Thyroid gland (tissue), 4 donors: ENCODE data around the gene CD59. TPM values are rescaled to one million over a fixed set of nuclear protein-coding genes. Genes with fewer than 3 reads are reported as not detected.

Source experiments
- DNase-seq, 2 donors: peaks; one replicate each; pipeline ENCODE4 v3.0.0-alpha.2; 2019
- H3K27ac ChIP-seq, 3 donors: fragments of 200-600 bp; sonication (generic); 1 replicate in 2 of 3; 2 replicates in 1 of 3; pipeline ENCODE4 v1.5.1; 2016 to 2019; ENCODE audit warnings: mild to moderate bottlenecking in 1 of 3, moderate library complexity in 1 of 3
- H3K27me3 ChIP-seq: fragments of 200-600 bp; sonication (generic); one replicate; pipeline ENCODE4 v1.5.1; 2019
- H3K36me3 ChIP-seq, 2 donors: fragments of 200-600 bp; sonication (generic); one replicate each; pipeline ENCODE4 v1.5.1; 2016 to 2019
- H3K4me1 ChIP-seq, 2 donors: fragments of 200-600 bp; sonication (generic); one replicate each; pipeline ENCODE4 v1.5.1; 2017 to 2019
- H3K4me3 ChIP-seq, 3 donors: fragments of 200-600 bp; sonication (generic); replicated peaks in 1 of 3; 1 replicate in 2 of 3; 2 replicates in 1 of 3; pipeline ENCODE4 v1.5.1; 2016; ENCODE audit warnings: mild to moderate bottlenecking in 1 of 3
- H3K9me3 ChIP-seq: fragments of 200-600 bp; sonication (generic); one replicate; pipeline ENCODE4 v1.5.1; 2017
- POLR2A ChIP-seq, 2 donors: fragments of 450-650 bp; IDR thresholded peaks; one replicate each; pipeline ENCODE4 v1.6.1; 2017; ENCODE audit warnings: antibody characterized with exemption in 2 of 2, mild to moderate bottlenecking in 2 of 2, moderate library complexity in 1 of 2
- WGBS, 2 donors: methylation state at CpG; one replicate each; pipeline ENCODE4 v1.1.5; 2017; 5-methylcytosine and 5-hydroxymethylcytosine counted together
- intact Hi-C: fragments of 100-400 bp; cut with DNase I; formaldehyde crosslinking; loops from one replicate; pipeline ENCODE4 v1.15.1; 2023
- total RNA-seq, 4 donors: library from RNA; depleted of rRNA; stranded (reverse); fragments of >200 nt; gene quantifications; one replicate each; pipeline ENCODE4 v1.2.3, GENCODE V29; 2016
- TF ChIP-seq, protein P1 (sequence below), 6 experiments: fragments of 200-600 bp in 3 of 6; fragments of 450-650 bp in 3 of 6; sonication (generic) in 3 of 6; IDR thresholded peaks; one replicate each; pipeline ENCODE4 v1.5.1; 2016 to 2019; ENCODE audit warnings: antibody characterized with exemption in 6 of 6, mild to moderate bottlenecking in 2 of 6, inconsistent platforms in 1 of 6, moderate library complexity in 1 of 6

The CD59 gene
- total RNA-seq, 4 donors from 2014 or later, result 367 to 562 (median 504) TPM

DNA sequence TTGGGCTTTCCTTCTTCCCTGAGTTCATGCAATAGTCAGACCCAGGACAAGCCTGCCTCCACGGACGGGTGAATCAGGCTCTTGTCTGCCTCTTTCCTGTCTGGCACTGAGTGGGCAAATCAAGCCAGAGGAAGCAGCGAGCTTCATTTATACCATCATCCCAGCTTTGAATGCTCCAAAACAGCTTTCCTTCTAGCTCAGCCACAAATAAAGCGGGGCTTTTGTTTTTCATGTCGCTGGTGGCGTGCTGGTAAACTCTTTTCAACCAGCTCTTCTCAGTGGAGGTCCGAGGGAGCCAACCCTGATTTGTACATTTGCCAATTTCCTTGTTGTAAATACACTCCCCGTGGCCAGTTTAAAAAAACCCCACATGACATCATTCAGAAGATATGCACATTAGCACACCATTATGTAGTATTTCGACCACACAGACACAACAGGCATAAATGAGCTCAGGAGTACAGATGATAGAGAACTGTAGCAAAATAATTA lies 44.2 kb downstream of the CD59 start:
- TF ChIP-seq, protein P1, sequence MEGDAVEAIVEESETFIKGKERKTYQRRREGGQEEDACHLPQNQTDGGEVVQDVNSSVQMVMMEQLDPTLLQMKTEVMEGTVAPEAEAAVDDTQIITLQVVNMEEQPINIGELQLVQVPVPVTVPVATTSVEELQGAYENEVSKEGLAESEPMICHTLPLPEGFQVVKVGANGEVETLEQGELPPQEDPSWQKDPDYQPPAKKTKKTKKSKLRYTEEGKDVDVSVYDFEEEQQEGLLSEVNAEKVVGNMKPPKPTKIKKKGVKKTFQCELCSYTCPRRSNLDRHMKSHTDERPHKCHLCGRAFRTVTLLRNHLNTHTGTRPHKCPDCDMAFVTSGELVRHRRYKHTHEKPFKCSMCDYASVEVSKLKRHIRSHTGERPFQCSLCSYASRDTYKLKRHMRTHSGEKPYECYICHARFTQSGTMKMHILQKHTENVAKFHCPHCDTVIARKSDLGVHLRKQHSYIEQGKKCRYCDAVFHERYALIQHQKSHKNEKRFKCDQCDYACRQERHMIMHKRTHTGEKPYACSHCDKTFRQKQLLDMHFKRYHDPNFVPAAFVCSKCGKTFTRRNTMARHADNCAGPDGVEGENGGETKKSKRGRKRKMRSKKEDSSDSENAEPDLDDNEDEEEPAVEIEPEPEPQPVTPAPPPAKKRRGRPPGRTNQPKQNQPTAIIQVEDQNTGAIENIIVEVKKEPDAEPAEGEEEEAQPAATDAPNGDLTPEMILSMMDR (IDR thresholded peaks at IDR 0.05), result no peak
- TF ChIP-seq POLR2A (IDR thresholded peaks at IDR 0.05), result peak in 1 of 2 donors; percentile 46
- H3K9me3 ChIP-seq, result no peaks in the 10 kb centered on the region
- 10 to 13% methylated on average over 9 of the region's 9 CpGs for WGBS, 2 donors
- no peak overlapping the region for H3K4me3 ChIP-seq
- H3K27ac ChIP-seq, result peak overlapping the region; percentile 86 to 92 (median 89)
- H3K27me3 ChIP-seq, result no peaks in the 10 kb centered on the region
- intact Hi-C loops, result no loop called here
- H3K4me1 ChIP-seq, result peaks cover 46 to 68% of the 10 kb centered on the region in 2 donors
- DNase-seq, result peak; percentile 82 to 87
- H3K36me3 ChIP-seq, result no peaks in the 10 kb centered on the region

DNA sequence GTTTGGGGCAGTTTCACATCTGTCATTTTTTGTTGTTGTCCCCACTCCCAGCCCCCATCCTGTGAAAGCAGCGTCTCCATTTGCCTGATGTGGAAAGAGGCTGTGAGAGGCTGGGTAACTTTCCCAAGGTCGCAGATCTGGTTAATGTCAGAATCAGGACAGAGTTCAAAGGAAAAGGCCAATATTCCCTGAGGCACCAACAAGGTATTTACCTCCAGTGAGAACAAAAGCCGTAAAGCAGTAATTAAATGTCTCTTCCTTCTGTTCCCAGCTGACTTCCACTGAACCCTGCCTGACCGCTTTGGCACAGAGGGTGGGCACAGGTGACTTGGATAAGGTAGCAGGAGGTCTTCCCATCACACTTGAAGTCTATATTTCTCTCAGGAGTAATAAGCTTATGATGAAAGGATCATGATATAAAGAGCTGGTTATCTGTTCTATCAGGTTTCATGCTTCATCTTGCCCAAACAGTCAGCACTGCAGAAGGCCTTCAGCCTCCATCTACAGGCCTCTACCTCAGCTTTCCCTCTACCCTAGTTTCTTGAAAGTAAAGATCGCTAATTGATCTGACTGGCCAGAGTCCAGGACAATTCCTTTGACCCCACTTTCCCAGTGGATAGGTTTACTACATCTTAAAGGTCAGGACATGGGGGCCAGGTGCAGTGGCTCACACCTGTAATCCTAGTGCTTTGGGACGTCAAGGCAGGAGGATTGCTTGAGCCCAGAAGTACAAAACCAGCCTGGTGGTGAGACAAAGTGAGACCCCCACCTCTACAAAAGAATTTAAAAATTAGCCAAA lies 45.0 kb downstream of the CD59 start:
- no peaks in the 10 kb centered on the region for H3K36me3 ChIP-seq
- intact Hi-C loops, result no loop called here
- no peak for DNase-seq
- 81 to 88% methylated on average over 6 of the region's 6 CpGs for WGBS, 2 donors
- H3K27ac ChIP-seq, result peak overlapping the region; percentile 86 to 92 (median 89)
- H3K9me3 ChIP-seq, result no peaks in the 10 kb centered on the region
- H3K27me3 ChIP-seq, result no peaks in the 10 kb centered on the region
- TF ChIP-seq, protein P1 (IDR thresholded peaks at IDR 0.05), result no peak
- TF ChIP-seq POLR2A (IDR thresholded peaks at IDR 0.05), result no peak
- H3K4me3 ChIP-seq, result no peak overlapping the region
- peaks cover 38 to 60% of the 10 kb centered on the region in 2 donors for H3K4me1 ChIP-seq

DNA sequence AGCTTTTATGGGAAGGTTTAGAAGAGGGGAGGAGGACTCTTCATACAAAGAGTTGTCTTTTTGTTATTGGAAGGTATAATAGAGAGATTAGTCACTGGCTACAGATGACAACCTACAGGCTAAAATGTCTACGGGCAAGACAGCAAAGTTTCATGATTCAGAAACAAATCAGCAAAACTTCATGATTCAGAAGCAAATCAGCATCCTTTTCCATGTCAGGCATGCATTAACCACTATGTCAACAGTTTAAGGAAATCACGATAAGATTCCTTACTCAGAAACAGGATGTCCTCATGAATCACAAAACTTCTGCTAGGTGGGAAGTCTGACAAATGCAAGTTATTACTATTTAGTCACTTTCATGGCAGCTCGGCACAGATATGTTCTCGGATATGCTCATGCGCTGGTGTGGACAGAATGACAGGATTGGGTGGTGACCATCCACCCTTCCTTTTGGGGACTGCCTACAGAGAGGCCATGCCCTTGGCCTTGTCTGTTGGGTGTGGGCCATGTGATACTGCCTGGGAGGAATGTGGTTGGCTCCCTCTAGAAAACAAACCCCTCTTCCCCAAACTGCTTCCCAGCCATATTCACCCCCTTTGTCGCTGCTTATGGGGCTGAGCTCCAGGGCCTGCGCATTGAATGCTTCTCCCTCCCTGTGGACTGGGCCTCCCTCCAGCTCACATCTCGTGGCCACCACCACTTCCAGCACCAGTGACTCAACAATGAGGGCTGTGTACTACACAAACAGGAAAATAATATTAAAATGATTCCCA lies 45.7 kb downstream of the CD59 start:
- H3K36me3 ChIP-seq, result no peaks in the 10 kb centered on the region
- peak in 1 of 2 donors; percentile 41 for DNase-seq
- TF ChIP-seq POLR2A (IDR thresholded peaks at IDR 0.05), result no peak
- TF ChIP-seq, protein P1 (IDR thresholded peaks at IDR 0.05), result no peak
- peaks cover 32 to 52% of the 10 kb centered on the region in 2 donors for H3K4me1 ChIP-seq
- peak overlapping the region; percentile 86 to 92 (median 89) for H3K27ac ChIP-seq
- intact Hi-C loops, result no loop called here
- no peaks in the 10 kb centered on the region for H3K27me3 ChIP-seq
- H3K9me3 ChIP-seq, result no peaks in the 10 kb centered on the region
- WGBS, 2 donors, result 56 to 76% methylated on average over 8 of the region's 8 CpGs
- H3K4me3 ChIP-seq, result no peak overlapping the region

DNA sequence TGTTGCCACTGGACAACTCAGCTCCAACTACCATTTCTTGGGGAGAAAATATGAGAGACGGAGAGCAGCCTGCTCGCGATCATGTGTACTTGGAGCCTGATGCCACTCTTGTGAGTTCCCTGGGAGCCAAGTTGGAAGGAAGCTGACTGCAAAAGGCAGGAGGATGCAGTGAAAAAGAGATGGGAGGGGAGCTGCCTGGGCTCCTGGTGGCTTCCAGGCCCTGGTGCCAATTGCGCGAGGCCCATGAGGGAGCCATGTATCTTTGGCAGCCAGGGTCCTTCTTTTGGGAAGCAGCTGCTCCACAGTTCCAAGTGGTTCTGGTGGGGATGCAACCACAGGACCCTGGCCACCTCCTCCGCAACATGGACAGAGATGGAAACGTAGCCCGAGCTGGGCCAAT lies 46.7 kb downstream of the CD59 start:
- Histone ChIP-seq H3K27me3 (no peaks in the 10 kb centered on the region), H3K9me3 (no peaks in the 10 kb centered on the region), H3K4me3 (no peak overlapping the region), H3K4me1 (peaks cover 22 to 42% of the 10 kb centered on the region in 2 donors), H3K36me3 (no peaks in the 10 kb centered on the region), H3K27ac (peak overlapping the region; percentile 55 to 89 (median 86))
- no peak for DNase-seq
- WGBS, 2 donors, result 89% methylated on average over 8 of the region's 8 CpGs
- intact Hi-C loops, result loop anchor here (5.0 kb wide), 1 partner anchor 327 kb away; no protein-coding TSS in a partner anchor
- no peak for TF ChIP-seq POLR2A (IDR thresholded peaks at IDR 0.05)
- TF ChIP-seq, protein P1 (IDR thresholded peaks at IDR 0.05), result no peak
